ENCODE results near the gene ZNF385D. TPM values are rescaled to one million over a fixed set of nuclear protein-coding genes. Genes with fewer than 3 reads are reported as not detected.

The ZNF385D gene
- total RNA-seq, 1 experiment from 2014 or later, result 0.28 TPM

GRCh38 chr3:21750080-21750696 is 822 bp downstream of the ZNF385D start:
- CTCF ChIA-PET, result no interaction called here
- H3K27ac ChIP-seq, result no peak overlapping the region

GRCh38 chr3:21747966-21748555 is 2.9 kb downstream of the ZNF385D start:
- Histone ChIP-seq H3K4me1 (replicated peaks; ENCODE audit: insufficient read depth) (no peaks in the 10 kb centered on the region), H3K27ac (no peak overlapping the region), H3K27me3 (ENCODE audit: insufficient read depth, low read depth) (no peaks in the 10 kb centered on the region), H3K36me3 (ENCODE audit: low read depth) (no peaks in the 10 kb centered on the region), H3K79me2 (ENCODE audit: low read depth) (no peaks in the 10 kb centered on the region), H3K9me3 (ENCODE audit: insufficient read depth, low read depth) (no peaks in the 10 kb centered on the region), H2AFZ (no peak overlapping the region), H3F3A (ENCODE audit: insufficient read depth, low read depth) (no peaks in the 10 kb centered on the region), H3K4me2 (no peak overlapping the region), H3K9me2 (ENCODE audit: insufficient read depth) (no peaks in the 10 kb centered on the region), H4K20me1 (ENCODE audit: insufficient read depth) (no peaks in the 10 kb centered on the region), H3K4me3 (no peak overlapping the region)
- POLR2A ChIA-PET (ENCODE audit: unreplicated experiment), result no interaction called here
- DNase-seq, result no peak
- no peak for TF ChIP-seq EZH2 (IDR thresholded peaks at IDR 0.05; ENCODE audit: low read depth)
- no peak for TF ChIP-seq CTCF (conservative IDR thresholded peaks at IDR 0.05)
- CTCF ChIA-PET, result no interaction called here
- intact Hi-C loops (cut with micrococcal nuclease; ENCODE audit: unreplicated experiment), result no loop called here
- no TSS peak for BruUV-seq (replicated peaks)

More at GRCh38 chr3:21750080-21750696, 822 bp downstream of the ZNF385D start:
- no peaks in the 10 kb centered on the region for H3K36me3 ChIP-seq (ENCODE audit: low read depth)
- H3K79me2 ChIP-seq (ENCODE audit: low read depth), result no peaks in the 10 kb centered on the region
- 0 out of 2 replicates have a peak overlapping the region, but pooled peaks have one; percentile 14 for H3K4me2 ChIP-seq
- H3K4me3 ChIP-seq, result peak overlapping the region; percentile 13; the same call in 1 of the 2 replicates
- no peaks in the 10 kb centered on the region for H4K20me1 ChIP-seq (ENCODE audit: insufficient read depth)
- H3F3A ChIP-seq (ENCODE audit: insufficient read depth, low read depth), result no peaks in the 10 kb centered on the region
- no peaks in the 10 kb centered on the region for H3K4me1 ChIP-seq (replicated peaks; ENCODE audit: insufficient read depth)
- TF ChIP-seq EZH2 (IDR thresholded peaks at IDR 0.05; ENCODE audit: low read depth) (no peak), CTCF (conservative IDR thresholded peaks at IDR 0.05) (no peak)
- no peaks in the 10 kb centered on the region for H3K9me2 ChIP-seq (ENCODE audit: insufficient read depth)
- H2AFZ ChIP-seq, result no peak overlapping the region
- POLR2A ChIA-PET (ENCODE audit: unreplicated experiment), result no interaction called here
- H3K9me3 ChIP-seq (ENCODE audit: insufficient read depth, low read depth), result no peaks in the 10 kb centered on the region
- intact Hi-C loops (cut with micrococcal nuclease; ENCODE audit: unreplicated experiment), result no loop called here
- DNase-seq, result peak in 1 of 2 experiments; percentile 59
- no peaks in the 10 kb centered on the region for H3K27me3 ChIP-seq (ENCODE audit: insufficient read depth, low read depth)
- no TSS peak for BruUV-seq (replicated peaks)

- no peak for TF ChIP-seq CTCF (conservative IDR thresholded peaks at IDR 0.05)
- no peak for TF ChIP-seq EZH2 (IDR thresholded peaks at IDR 0.05; ENCODE audit: low read depth)
- ChIA-PET POLR2A (ENCODE audit: unreplicated experiment) (no interaction called here), CTCF (no interaction called here)
- Histone ChIP-seq H3K36me3 (ENCODE audit: low read depth) (no peaks in the 10 kb centered on the region), H3K27ac (no peak overlapping the region), H2AFZ (no peak overlapping the region), H3K4me3 (no peak overlapping the region), H3K4me2 (no peak overlapping the region), H3K79me2 (ENCODE audit: low read depth) (no peaks in the 10 kb centered on the region), H3K4me1 (replicated peaks; ENCODE audit: insufficient read depth) (no peaks in the 10 kb centered on the region), H3K27me3 (ENCODE audit: insufficient read depth, low read depth) (no peaks in the 10 kb centered on the region), H4K20me1 (ENCODE audit: insufficient read depth) (no peaks in the 10 kb centered on the region), H3K9me3 (ENCODE audit: insufficient read depth, low read depth) (no peaks in the 10 kb centered on the region), H3F3A (ENCODE audit: insufficient read depth, low read depth) (no peaks in the 10 kb centered on the region), H3K9me2 (ENCODE audit: insufficient read depth) (no peaks in the 10 kb centered on the region)
- DNase-seq, result no peak
- no TSS peak for BruUV-seq (replicated peaks)
- intact Hi-C loops (cut with micrococcal nuclease; ENCODE audit: unreplicated experiment), result no loop called here
Measured at GRCh38 chr3:21747376-21747775, 3.6 kb downstream of the ZNF385D start.

Measured in PC-9 (cell line).